CD8-positive, alpha-beta memory T cell (primary cell): ENCODE measurements around the gene RIT2. TPM values are rescaled to one million over a fixed set of nuclear protein-coding genes. Genes with fewer than 3 reads are reported as not detected.

Experiments
- CTCF ChIA-PET: fragments of 350-600 bp; sonication (Branson Sonifier 250); formaldehyde crosslinking; loops from one replicate; lab custom pipeline; 2021; ENCODE audit warnings: antibody characterized with exemption; lab: Charles Lee
- POLR2A ChIA-PET: fragments of 350-600 bp; sonication (Branson Sonifier 250); formaldehyde crosslinking; loops from one replicate; lab custom pipeline; 2021; ENCODE audit warnings: antibody characterized with exemption; lab: Charles Lee
- DNase-seq, 5 donors: peaks; one replicate each; pipeline versions ENCODE4 v3.0.0 to v3.0.0-alpha.2; 2020 to 2022; ENCODE audit warnings: mixed read lengths in 1 of 5
- H3K27ac ChIP-seq: one replicate; pipeline ENCODE4 v1.7.0; 2013; ENCODE audit warnings: low read depth, mild to moderate bottlenecking, low read length, moderate library complexity
- H3K27me3 ChIP-seq: 2 replicates; pipeline ENCODE4 v1.7.0; 2013; ENCODE audit warnings: low read length, mild to moderate bottlenecking; ENCODE audit not compliant: insufficient read depth, poor library complexity, severe bottlenecking
- H3K36me3 ChIP-seq: 2 replicates; pipeline ENCODE4 v1.7.0; 2013; ENCODE audit warnings: mild to moderate bottlenecking, low read length, moderate library complexity; ENCODE audit not compliant: insufficient read depth
- H3K4me1 ChIP-seq: 2 replicates; pipeline ENCODE4 v1.7.0; 2013; ENCODE audit warnings: mild to moderate bottlenecking, low read length, moderate library complexity; ENCODE audit not compliant: insufficient read depth
- H3K4me3 ChIP-seq: 2 replicates; pipeline ENCODE4 v1.7.0; 2013; ENCODE audit warnings: mild to moderate bottlenecking, low read length
- H3K9me3 ChIP-seq: 2 replicates; pipeline ENCODE4 v1.7.0; 2013; ENCODE audit warnings: mild to moderate bottlenecking, low read length
- H3K27ac Mint-ChIP-seq, 8 donors: one replicate each; pipeline ENCODE4 v1.8.0; 2020 to 2021; ENCODE audit warnings: mixed read lengths in 8 of 8, mild to moderate bottlenecking in 6 of 8, inconsistent platforms in 3 of 8, moderate library complexity in 3 of 8
- H3K27me3 Mint-ChIP-seq, 2 donors: one replicate each; pipeline ENCODE4 v1.8.0; 2020 to 2021; ENCODE audit warnings: mixed read lengths in 2 of 2, mild to moderate bottlenecking in 1 of 2, moderate library complexity in 1 of 2
- H3K36me3 Mint-ChIP-seq, 3 donors: one replicate each; pipeline ENCODE4 v1.8.0; 2020 to 2021; ENCODE audit warnings: mixed read lengths in 3 of 3, inconsistent platforms in 1 of 3, mild to moderate bottlenecking in 1 of 3
- H3K4me1 Mint-ChIP-seq, 3 donors: one replicate each; pipeline ENCODE4 v1.8.0; 2020 to 2021; ENCODE audit warnings: mixed read lengths in 3 of 3, inconsistent platforms in 1 of 3, mild to moderate bottlenecking in 1 of 3
- H3K4me3 Mint-ChIP-seq, 7 donors: one replicate each; pipeline ENCODE4 v1.8.0; 2020 to 2021; ENCODE audit warnings: mixed read lengths in 7 of 7, mild to moderate bottlenecking in 6 of 7, moderate library complexity in 4 of 7, inconsistent platforms in 2 of 7
- H3K9me3 Mint-ChIP-seq, 5 donors: one replicate each; pipeline ENCODE4 v1.8.0; 2020 to 2022; ENCODE audit warnings: mixed read lengths in 5 of 5, mild to moderate bottlenecking in 3 of 5, moderate library complexity in 2 of 5, inconsistent platforms in 1 of 5
- polyA plus RNA-seq: library from polyadenylated mRNA; unstranded; fragments of 300-500 nt; fragmentation: Illumina TruSeq; gene quantifications from one replicate; pipeline ENCODE4 v1.2.3, GENCODE V29; 2021
- total RNA-seq, 2 experiments: library from RNA; stranded (reverse); gene quantifications; one replicate each; pipeline ENCODE4 v1.2.3, GENCODE V29; 2021

Gene RIT2
- total and polyA plus RNA-seq, 3 experiments from 2014 or later, result not detected

GRCh38 chr18:42706618-42707017 is 408.9 kb downstream of the RIT2 start:
- no peak overlapping the region for H3K4me3 Mint-ChIP-seq
- CTCF ChIA-PET, result no interaction called here

GRCh38 chr18:42706029-42706608 is 409.4 kb downstream of the RIT2 start:
- CTCF ChIA-PET, result no interaction called here
- Histone ChIP-seq H3K4me3 (no peak overlapping the region), H3K9me3 (no peaks in the 10 kb centered on the region), H3K4me1 (no peaks in the 10 kb centered on the region), H3K27me3 (no peaks in the 10 kb centered on the region), H3K36me3 (no peaks in the 10 kb centered on the region), H3K27ac (no peak overlapping the region)
- H3K36me3 Mint-ChIP-seq, result no peaks in the 10 kb centered on the region
- DNase-seq, result no peak
- POLR2A ChIA-PET, result no interaction called here
- H3K27ac Mint-ChIP-seq, result no peak overlapping the region
- no peaks in the 10 kb centered on the region for H3K4me1 Mint-ChIP-seq
- no peaks in the 10 kb centered on the region for H3K27me3 Mint-ChIP-seq
- peaks cover 0 to 11% (median 8%) of the 10 kb centered on the region in 5 donors for H3K9me3 Mint-ChIP-seq
- H3K4me3 Mint-ChIP-seq, result no peak overlapping the region

More at GRCh38 chr18:42706618-42707017, 408.9 kb downstream of the RIT2 start:
- Histone ChIP-seq H3K4me1 (no peaks in the 10 kb centered on the region), H3K27ac (no peak overlapping the region), H3K36me3 (no peaks in the 10 kb centered on the region), H3K27me3 (no peaks in the 10 kb centered on the region), H3K9me3 (no peaks in the 10 kb centered on the region), H3K4me3 (no peak overlapping the region)
- DNase-seq, result no peak
- POLR2A ChIA-PET, result no interaction called here
- no peaks in the 10 kb centered on the region for H3K36me3 Mint-ChIP-seq
- H3K27me3 Mint-ChIP-seq, result no peaks in the 10 kb centered on the region
- H3K27ac Mint-ChIP-seq, result no peak overlapping the region
- peaks cover 0 to 13% (median 8%) of the 10 kb centered on the region in 5 donors for H3K9me3 Mint-ChIP-seq
- no peaks in the 10 kb centered on the region for H3K4me1 Mint-ChIP-seq

Other genes starting within 250 kb of the RIT2 start
- not detected for gene SYT4, start 161.8 kb upstream of the RIT2 start, total RNA-seq
- gene SYT4, start 161.8 kb upstream of the RIT2 start, polyA plus RNA-seq, result not detected